Measurements from ENCODE around the gene CCNA2. TPM values are rescaled to one million over a fixed set of nuclear protein-coding genes. Genes with fewer than 3 reads are reported as not detected.

Gene CCNA2
- polyA plus RNA-seq, 4 donors: 2.2 to 29.8 (median 14.0) TPM

Other genes with a start within 250 kb of the CCNA2 start
- gene ANXA5, start 126.9 kb downstream of the CCNA2 start, polyA plus RNA-seq: 100 to 1,000 TPM in 3 of 4 donors, 10 to 100 TPM in 1; 85.7 to 281 (median 152) TPM
- under 1 TPM in 2 of 4 donors, not detected in 2; 0.13 to 0.19 TPM for gene SMIM43, start 58.7 kb downstream of the CCNA2 start, polyA plus RNA-seq
- gene EXOSC9, start 22.6 kb downstream of the CCNA2 start, polyA plus RNA-seq: 10 to 100 TPM in 3 of 4 donors, 1 to 10 TPM in 1; 9.8 to 24.1 (median 17.1) TPM
- 10 to 100 TPM in 1 of 4 donors, 1 to 10 TPM in 3; 3.5 to 15.2 (median 7.8) TPM for gene BBS7, start 46.6 kb upstream of the CCNA2 start, polyA plus RNA-seq
- under 1 TPM in 3 of 4 donors, not detected in 1; 0.09 to 0.72 (median 0.22) TPM for gene TRPC3, start 128.2 kb upstream of the CCNA2 start, polyA plus RNA-seq

Measured in small intestine (tissue), 4 donors.